H1 (cell line): ENCODE results near the gene FAM131A. TPM values are rescaled to one million over a fixed set of nuclear protein-coding genes. Genes with fewer than 3 reads are reported as not detected.

ENCODE experiments used
- CTCF ChIA-PET: fragments of 300-600 bp; sonication (Branson Sonifier 250); formaldehyde crosslinking; loops from one replicate; lab custom pipeline; 2021; ENCODE audit not compliant: partially characterized antibody; lab: Charles Lee
- POLR2A ChIA-PET: fragments of 300-600 bp; sonication (Branson Sonifier 250); formaldehyde crosslinking; loops from one replicate; lab custom pipeline; 2021; ENCODE audit warnings: inconsistent platforms; ENCODE audit not compliant: partially characterized antibody; lab: Charles Lee
- DNase-seq, 2 experiments: peaks; one replicate each; pipeline versions ENCODE4 v3.0.0 to v3.0.0-alpha.2; 2010 to 2022; ENCODE audit warnings: low spot score in 2 of 2, low read depth in 1 of 2, mixed read lengths in 1 of 2
- FAIRE-seq: peaks from 2 replicates; lab custom pipeline; 2011; peaks lifted over from hg19 to GRCh38; lab: Jason Lieb, UNC
- H2AFZ ChIP-seq: 2 replicates; pipeline ENCODE4 v1.8.1; 2012; ENCODE audit warnings: low read length, inconsistent platforms
- H2AK5ac ChIP-seq: 2 replicates; pipeline ENCODE4 v1.6.1; 2013; ENCODE audit warnings: low read depth, low read length
- H2BK120ac ChIP-seq: replicated peaks from 2 replicates; pipeline ENCODE3; 2013; ENCODE audit warnings: low read depth, low read length, inconsistent platforms
- H2BK12ac ChIP-seq: 2 replicates; pipeline ENCODE4 v1.6.1; 2013; ENCODE audit warnings: low read depth, low read length
- H2BK15ac ChIP-seq: 2 replicates; pipeline ENCODE4 v1.6.1; 2013; ENCODE audit warnings: low read length
- H2BK20ac ChIP-seq: 2 replicates; pipeline ENCODE4 v1.6.1; 2013; ENCODE audit warnings: low read length
- H2BK5ac ChIP-seq: 2 replicates; pipeline ENCODE4 v1.6.1; 2013; ENCODE audit warnings: low read depth, low read length
- H3K14ac ChIP-seq: 2 replicates; pipeline ENCODE4 v1.6.1; 2013; ENCODE audit warnings: inconsistent platforms; ENCODE audit not compliant: insufficient read length
- H3K18ac ChIP-seq: 2 replicates; pipeline ENCODE4 v1.6.1; 2013; ENCODE audit warnings: low read length; ENCODE audit errors: extremely low read depth
- H3K23ac ChIP-seq: 2 replicates; pipeline ENCODE4 v1.6.1; 2013; ENCODE audit warnings: inconsistent platforms; ENCODE audit not compliant: insufficient read length
- H3K23me2 ChIP-seq: 2 replicates; pipeline ENCODE4 v1.6.1; 2013; ENCODE audit warnings: low read depth, low read length
- H3K27ac ChIP-seq: 2 replicates; pipeline ENCODE4 v1.6.1; 2011; ENCODE audit warnings: low read depth, low read length, inconsistent platforms
- H3K27me3 ChIP-seq, 4 experiments: replicated peaks in 1 of 4; 1 replicate in 1 of 4; 2 replicates in 3 of 4; pipeline versions ENCODE4 v1.6.1 to v1.8.1; 2011 to 2013; ENCODE audit warnings: low read length in 3 of 4, mild to moderate bottlenecking in 3 of 4, inconsistent platforms in 2 of 4, mixed read lengths in 2 of 4, moderate library complexity in 1 of 4; ENCODE audit not compliant: control insufficient read depth in 3 of 4, insufficient read depth in 3 of 4; ENCODE audit errors: extremely low read depth in 1 of 4
- H3K36me3 ChIP-seq, 4 experiments: 2 replicates each; pipeline versions ENCODE4 v1.6.1 to v1.8.1; 2011 to 2013; ENCODE audit warnings: mild to moderate bottlenecking in 4 of 4, low read length in 3 of 4, moderate library complexity in 2 of 4, control low read depth in 1 of 4, inconsistent platforms in 1 of 4; ENCODE audit not compliant: insufficient read depth in 4 of 4, control insufficient read depth in 2 of 4
- H3K4ac ChIP-seq: replicated peaks from 2 replicates; pipeline ENCODE3; 2013; ENCODE audit warnings: low read length, low read depth, mixed read lengths, inconsistent platforms; ENCODE audit not compliant: insufficient read length
- H3K4me1 ChIP-seq, 4 experiments: replicated peaks in 1 of 4; 1 replicate in 1 of 4; 2 replicates in 3 of 4; pipeline versions ENCODE4 v1.6.1 to v1.8.1; 2011 to 2013; ENCODE audit warnings: low read length in 3 of 4, inconsistent platforms in 2 of 4, mixed read lengths in 1 of 4; ENCODE audit not compliant: insufficient read depth in 4 of 4, control insufficient read depth in 3 of 4
- H3K4me2 ChIP-seq, 2 experiments: 2 replicates each; pipeline versions ENCODE4 v1.6.1 to v1.8.1; 2011 to 2013; ENCODE audit warnings: low read depth in 2 of 2, low read length in 2 of 2, control low read depth in 1 of 2, inconsistent platforms in 1 of 2, mild to moderate bottlenecking in 1 of 2; ENCODE audit not compliant: insufficient read depth in 1 of 2
- H3K4me3 ChIP-seq, 4 experiments: fragments of 200-600, 300-600 bp in 1 of 4; sonication (generic), shearing (Covaris generic), sonication (Bioruptor Twin) in 1 of 4; 2 replicates each; pipeline versions ENCODE4 v1.5.1 to v1.8.1; 2011 to 2016; ENCODE audit warnings: low read length in 4 of 4, low read depth in 3 of 4, control low read depth in 2 of 4, inconsistent platforms in 2 of 4, mild to moderate bottlenecking in 2 of 4, mixed read lengths in 1 of 4, moderate library complexity in 1 of 4; ENCODE audit not compliant: insufficient read depth in 2 of 4; ENCODE audit errors: extremely low read depth in 1 of 4
- H3K56ac ChIP-seq: replicated peaks from 2 replicates; pipeline ENCODE3; 2013; ENCODE audit warnings: low read depth, mild to moderate bottlenecking, mixed read lengths, low read length, inconsistent platforms; ENCODE audit not compliant: insufficient read length
- H3K79me1 ChIP-seq: 2 replicates; pipeline ENCODE4 v1.6.1; 2013; ENCODE audit warnings: low read depth, low read length, control low read depth
- H3K79me2 ChIP-seq, 2 experiments: 2 replicates each; pipeline versions ENCODE4 v1.6.1 to v1.8.1; 2012 to 2013; ENCODE audit warnings: low read length in 2 of 2, mild to moderate bottlenecking in 2 of 2, inconsistent platforms in 1 of 2; ENCODE audit not compliant: insufficient read depth in 2 of 2, control insufficient read depth in 1 of 2
- H3K9ac ChIP-seq, 4 experiments: replicated peaks in 1 of 4; 1 replicate in 1 of 4; 2 replicates in 3 of 4; pipeline versions ENCODE4 v1.6.1 to v1.8.1; 2011 to 2013; ENCODE audit warnings: low read depth in 3 of 4, low read length in 3 of 4, control low read depth in 2 of 4, mild to moderate bottlenecking in 2 of 4, moderate library complexity in 2 of 4, inconsistent platforms in 1 of 4; ENCODE audit errors: extremely low read depth in 1 of 4
- H3K9me3 ChIP-seq, 2 experiments: 2 replicates each; pipeline versions ENCODE4 v1.6.1 to v1.8.1; 2012 to 2013; ENCODE audit warnings: mild to moderate bottlenecking in 2 of 2, moderate library complexity in 2 of 2, control low read depth in 1 of 2, inconsistent platforms in 1 of 2, low read depth in 1 of 2, low read length in 1 of 2, mixed read lengths in 1 of 2; ENCODE audit not compliant: insufficient read depth in 2 of 2
- H4K20me1 ChIP-seq, 2 experiments: replicated peaks in 1 of 2; 2 replicates each; pipeline versions ENCODE3 to v1.8.1; 2011 to 2013; ENCODE audit warnings: inconsistent platforms in 2 of 2, low read length in 2 of 2, mild to moderate bottlenecking in 1 of 2; ENCODE audit not compliant: insufficient read depth in 2 of 2, control insufficient read depth in 1 of 2
- H4K5ac ChIP-seq: 2 replicates; pipeline ENCODE4 v1.6.1; 2013; ENCODE audit warnings: low read length, low read depth, mixed read lengths, inconsistent platforms; ENCODE audit not compliant: insufficient read length
- H4K8ac ChIP-seq: 2 replicates; pipeline ENCODE4 v1.8.0; 2013; ENCODE audit warnings: mild to moderate bottlenecking, moderate library complexity, low read length, inconsistent platforms; ENCODE audit not compliant: insufficient read depth; ENCODE audit errors: extremely low read depth
- H4K91ac ChIP-seq: replicated peaks from 2 replicates; pipeline ENCODE3; 2013; ENCODE audit warnings: low read length, mixed read lengths, inconsistent platforms; ENCODE audit not compliant: insufficient read length
- BACH1 ChIP-seq: IDR thresholded peaks from 2 replicates; pipeline ENCODE4 v1.6.1; 2012; ENCODE audit warnings: low read length, improper control_type of control experiment
- EGR1 ChIP-seq: IDR thresholded peaks from 2 replicates; pipeline ENCODE4 v1.6.1; 2011; ENCODE audit warnings: low read depth, low read length, borderline replicate concordance
- HDAC2 ChIP-seq, 2 experiments: fragments of 300-600 bp in 1 of 2; sonication (generic) in 1 of 2; IDR thresholded peaks; 2 replicates each; pipeline ENCODE4 v1.6.1; 2011 to 2012; ENCODE audit warnings: low read depth in 2 of 2, low read length in 2 of 2, mild to moderate bottlenecking in 2 of 2, moderate library complexity in 2 of 2, borderline replicate concordance in 1 of 2, inconsistent platforms in 1 of 2
- NANOG ChIP-seq: IDR thresholded peaks from 2 replicates; pipeline ENCODE4 v1.6.1; 2011; ENCODE audit warnings: low read length, low read depth, mild to moderate bottlenecking, inconsistent platforms; ENCODE audit not compliant: insufficient read depth, poor library complexity, severe bottlenecking
- RBBP5 ChIP-seq: IDR thresholded peaks from 2 replicates; pipeline ENCODE4 v1.7.1; 2012; ENCODE audit warnings: low read depth, mild to moderate bottlenecking, inconsistent platforms, low read length, moderate library complexity, borderline replicate concordance
- SAP30 ChIP-seq: fragments of 300-600 bp; sonication (generic); IDR thresholded peaks from 2 replicates; pipeline ENCODE4 v1.7.1; 2012; ENCODE audit warnings: low read length, moderate library complexity, mild to moderate bottlenecking, inconsistent platforms; ENCODE audit not compliant: insufficient read depth, insufficient replicate concordance
- SIN3A ChIP-seq, 2 experiments: IDR thresholded peaks in 1 of 2; conservative IDR thresholded peaks in 1 of 2; 2 replicates each; pipeline ENCODE4 v1.6.1; 2011 to 2012; ENCODE audit warnings: low read length in 2 of 2, improper control_type of control experiment in 1 of 2, low read depth in 1 of 2, mild to moderate bottlenecking in 1 of 2
- TEAD4 ChIP-seq: IDR thresholded peaks from 2 replicates; pipeline ENCODE4 v1.6.1; 2012; ENCODE audit warnings: low read depth, low read length, inconsistent platforms, mixed read lengths
- WGBS, 2 experiments: shearing (Covaris generic) in 1 of 2; methylation state at CpG; one replicate each; pipeline versions ENCODE4 v1.1.6 to v1.1.7; 2013 to 2015; ENCODE audit warnings: low lambda C conversion rate in 2 of 2, mixed read lengths in 2 of 2, inconsistent platforms in 1 of 2, low coverage in 1 of 2, missing lambda C conversion rate in 1 of 2; ENCODE audit not compliant: insufficient replicate concordance in 2 of 2, insufficient coverage in 1 of 2, insufficient read length in 1 of 2; ENCODE audit errors: extremely low coverage in 1 of 2, missing lambda C conversion rate in 1 of 2; 5-methylcytosine and 5-hydroxymethylcytosine counted together
- polyA plus RNA-seq, 7 experiments: library from polyadenylated mRNA; depleted of rRNA in 3 of 7; stranded (reverse) in 5 of 7; unstranded in 2 of 7; fragments of >200 nt in 5 of 7; fragments of 200-250 nt in 2 of 7; gene quantifications; 1 replicate in 5 of 7; 2 replicates in 1 of 7; 4 replicates in 1 of 7; pipeline versions ENCODE4 v1.2.1 to v1.2.3, GENCODE V29; 2011 to 2013; ENCODE audit warnings: missing spikeins in 2 of 7, mixed read lengths in 2 of 7
- total RNA-seq: library from RNA; stranded (reverse); fragmentation: NEBNext Ultra II Directional; extraction: Animal tissue kit (Norgen Biotek cat#: 25700); gene quantifications from 2 replicates; pipeline ENCODE4 v1.2.1, GENCODE V29; 2021
- TF ChIP-seq, protein P1 (sequence below): IDR thresholded peaks from 2 replicates; pipeline ENCODE4 v1.6.1; 2012; ENCODE audit warnings: inconsistent platforms
- TF ChIP-seq, protein P2 (sequence below): IDR thresholded peaks from 2 replicates; pipeline ENCODE4 v1.6.1; 2012; ENCODE audit warnings: inconsistent platforms

Gene FAM131A
- total and polyA plus RNA-seq, 2 of the 8 experiments (the other 6 are each of a cell fraction or from before 2014, with no cell fraction given): 16.0 to 21.9 TPM

DNA sequence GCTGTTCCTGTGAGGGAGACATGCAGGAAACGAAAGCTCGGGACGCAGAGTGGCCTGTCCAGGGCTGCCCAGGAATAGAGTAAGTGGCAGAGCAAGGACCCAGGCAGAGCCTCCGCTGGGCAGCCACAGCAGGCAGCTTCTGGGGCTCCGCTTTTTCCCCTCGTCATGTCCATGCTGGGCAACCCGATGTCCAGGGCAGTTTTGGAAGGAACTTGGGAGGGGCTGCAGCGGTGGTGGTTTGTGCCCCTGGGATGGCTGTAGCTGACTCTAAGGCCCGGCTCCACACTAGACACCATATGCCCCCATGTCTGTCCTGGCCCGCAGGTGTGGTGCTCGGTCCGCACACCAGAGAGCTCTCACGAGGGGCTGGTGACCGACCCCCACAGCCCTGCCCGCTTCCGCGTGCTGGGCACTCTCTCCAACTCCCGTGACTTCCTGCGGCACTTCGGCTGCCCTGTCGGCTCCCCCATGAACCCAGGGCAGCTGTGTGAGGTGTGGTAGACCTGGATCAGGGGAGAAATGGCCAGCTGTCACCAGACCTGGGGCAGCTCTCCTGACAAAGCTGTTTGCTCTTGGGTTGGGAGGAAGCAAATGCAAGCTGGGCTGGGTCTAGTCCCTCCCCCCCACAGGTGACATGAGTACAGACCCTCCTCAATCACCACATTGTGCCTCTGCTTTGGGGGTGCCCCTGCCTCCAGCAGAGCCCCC is 45.5 kb upstream of the FAM131A start:
- Histone ChIP-seq H3K79me2 (no peaks in the 10 kb centered on the region), H3K56ac (no peak overlapping the region), H2BK15ac (no peak overlapping the region; the same call in 1 of the 2 replicates), H3K4me1 (no peaks in the 10 kb centered on the region), H2BK12ac (no peak overlapping the region), H3K4me3 (no peak overlapping the region), H3K14ac (no peak overlapping the region), H3K9ac (peak overlapping the region in 2 of 4 experiments; percentile 2 to 37; a peak in 2 of 7 replicates), H3K4me2 (no peak overlapping the region), H4K91ac (no peak overlapping the region), H3K4ac (no peak overlapping the region), H4K8ac (no peak overlapping the region; the same call in 1 of the 2 replicates), H4K20me1 (no peaks in the 10 kb centered on the region), H2BK20ac (no peak overlapping the region), H3K9me3 (no peaks in the 10 kb centered on the region), H3K23ac (no peak overlapping the region), H3K18ac (no peak overlapping the region), H2AFZ (no peak overlapping the region), H2BK120ac (no peak overlapping the region), H3K23me2 (no peaks in the 10 kb centered on the region), H2BK5ac (no peak overlapping the region), H2AK5ac (no peak overlapping the region), H4K5ac (no peak overlapping the region), H3K27ac (no peak overlapping the region), H3K27me3 (no peaks in the 10 kb centered on the region), H3K36me3 (no peaks in the 10 kb centered on the region), H3K79me1 (no peaks in the 10 kb centered on the region)
- 92% methylated on average over 20 of the region's 21 CpGs; no CpG with 5 or more reads in 1 of the 2 experiments for WGBS, 2 experiments
- ChIA-PET POLR2A (interaction anchor here (0.6 to 1.3 kb wide), 3 partner anchors 29 to 71 kb away, joined by 3 read pairs; no protein-coding TSS in a partner anchor), CTCF (interaction anchor here (0.6 to 8.3 kb wide), 10 partner anchors 9 to 394 kb away, joined by 3 to 52 read pairs (median 4); partner anchors contain the start of genes EEF1AKMT4 and VWA5B2)
- FAIRE-seq (no peak), DNase-seq (no peak)
- TF ChIP-seq SAP30 (no peak), SIN3A (conservative IDR thresholded peaks at IDR 0.05 in 1 of 2, IDR thresholded peaks at IDR 0.05 in 1 of 2; ENCODE audit: low read depth in 1 of 2, low read length in 2 of 2) (no peak), NANOG (no peak), TEAD4 (no peak), HDAC2 (IDR thresholded peaks at IDR 0.05; ENCODE audit: borderline replicate concordance in 1 of 2, low read depth in 2 of 2, low read length in 2 of 2) (no peak), BACH1 (no peak), EGR1 (no peak), RBBP5 (no peak)
- TF ChIP-seq, protein P1, sequence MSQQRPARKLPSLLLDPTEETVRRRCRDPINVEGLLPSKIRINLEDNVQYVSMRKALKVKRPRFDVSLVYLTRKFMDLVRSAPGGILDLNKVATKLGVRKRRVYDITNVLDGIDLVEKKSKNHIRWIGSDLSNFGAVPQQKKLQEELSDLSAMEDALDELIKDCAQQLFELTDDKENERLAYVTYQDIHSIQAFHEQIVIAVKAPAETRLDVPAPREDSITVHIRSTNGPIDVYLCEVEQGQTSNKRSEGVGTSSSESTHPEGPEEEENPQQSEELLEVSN: no peak
- TF ChIP-seq, protein P2, sequence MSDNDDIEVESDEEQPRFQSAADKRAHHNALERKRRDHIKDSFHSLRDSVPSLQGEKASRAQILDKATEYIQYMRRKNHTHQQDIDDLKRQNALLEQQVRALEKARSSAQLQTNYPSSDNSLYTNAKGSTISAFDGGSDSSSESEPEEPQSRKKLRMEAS: no peak
